ENCODE data around the gene ZBTB16. TPM values are rescaled to one million over a fixed set of nuclear protein-coding genes. Genes with fewer than 3 reads are reported as not detected.
A peak's percentile ranks its signal among the peaks of the same experiment; 100 is the strongest.

The ZBTB16 gene
- total and polyA plus RNA-seq, 7 experiments from 2014 or later, result 3.0 to 22.1 (median 7.2) TPM

DNA sequence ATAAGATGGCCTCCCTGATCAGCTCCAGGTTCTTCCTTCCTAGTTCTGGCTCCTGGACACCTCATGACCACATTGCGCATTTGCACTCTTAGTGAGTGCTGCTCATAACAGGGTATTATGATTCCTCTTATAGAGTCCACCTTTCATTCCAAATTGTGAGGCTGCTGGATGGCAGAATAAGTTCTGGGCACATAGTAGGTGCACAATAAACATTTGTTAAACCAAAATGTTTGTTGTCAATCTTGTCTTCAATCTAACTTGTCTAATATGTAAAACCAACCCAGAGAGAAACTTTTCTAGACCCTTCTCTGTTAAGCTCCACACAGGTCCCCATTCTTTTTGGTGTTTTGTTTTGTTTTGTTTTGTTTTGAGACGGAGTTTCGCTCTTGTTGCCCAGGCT is 22.6 kb upstream of the ZBTB16 start:
- no peak overlapping the region for H3K27ac ChIP-seq (ENCODE audit: low read depth, low read length)
- no peak overlapping the region for H3K4me3 ChIP-seq (ENCODE audit: low read length)
- H3K36me3 ChIP-seq (ENCODE audit: control insufficient read depth in 2 of 3, insufficient read depth in 3 of 3, low read length in 3 of 3), result no peaks in the 10 kb centered on the region
- Mint-ChIP-seq H3K9me3 (no peaks in the 10 kb centered on the region), H3K36me3 (no peaks in the 10 kb centered on the region), H3K27me3 (peaks cover 0 to 34% (median 0%) of the 10 kb centered on the region in 5 donors), H3K4me3 (peak overlapping the region in 4 of 10 donors; percentile 6 to 57 (median 34)), H3K27ac (peak overlapping the region in 1 of 9 donors; percentile 28), H3K4me1 (peaks cover 0 to 5% (median 0%) of the 10 kb centered on the region in 7 donors)
- no peak for ATAC-seq
- H3K9me3 ChIP-seq (ENCODE audit: control insufficient read depth in 2 of 3, low read length in 3 of 3), result no peaks in the 10 kb centered on the region
- POLR2A ChIA-PET, result interaction anchor here (1.7 kb wide), 1 partner anchor 224 kb away, joined by 7 read pairs; no protein-coding TSS in a partner anchor
- no peaks in the 10 kb centered on the region for H3K27me3 ChIP-seq (ENCODE audit: control insufficient read depth in 2 of 2, insufficient read depth in 2 of 2, low read length in 2 of 2)
- DNase-seq, result no peak
- intact Hi-C loops (cut with micrococcal nuclease), result loop anchor here (1.0 kb wide), 7 partner anchors 22 to 224 kb away; partner anchors contain the start of gene ZBTB16 (in 1 of the 2)
- H3K4me1 ChIP-seq (ENCODE audit: control insufficient read depth in 2 of 2, insufficient read depth in 2 of 2, low read length in 2 of 2), result peaks cover 0 to 3% of the 10 kb centered on the region in 2 donors
- CTCF ChIA-PET, result interaction anchor here (0.9 to 15.2 kb wide), 7 partner anchors 11 to 231 kb away, joined by 3 to 148 read pairs (median 4); no protein-coding TSS in a partner anchor

DNA sequence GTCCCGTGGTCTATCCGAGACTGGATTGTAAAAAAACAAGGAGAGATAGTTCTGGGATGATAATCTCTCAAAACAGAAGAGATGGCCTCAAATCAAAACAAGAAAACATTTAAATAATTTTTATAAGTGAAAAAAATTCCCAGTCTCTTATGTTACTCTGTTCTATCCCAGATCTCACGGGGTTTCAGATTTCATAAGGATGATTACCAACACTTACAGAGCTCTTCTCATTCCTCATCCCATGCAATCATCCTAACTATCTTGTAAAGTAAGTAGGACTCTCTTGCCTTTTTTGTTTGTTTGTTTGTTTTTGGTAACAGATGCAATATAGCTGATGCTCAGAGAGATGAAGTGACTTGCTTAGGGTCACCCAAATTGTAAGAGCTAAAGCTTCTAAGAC is 20.0 kb upstream of the ZBTB16 start:
- H3K27ac ChIP-seq (ENCODE audit: low read depth, low read length), result no peak overlapping the region
- ChIA-PET POLR2A (interaction anchor here (0.7 kb wide), 1 partner anchor 18 kb away, joined by 3 read pairs; no protein-coding TSS in a partner anchor), CTCF (interaction anchor here (0.5 to 15.2 kb wide), 6 partner anchors 21 to 223 kb away, joined by 3 to 148 read pairs (median 4); no protein-coding TSS in a partner anchor)
- ATAC-seq (no peak), DNase-seq (no peak)
- H3K27me3 ChIP-seq (ENCODE audit: control insufficient read depth in 2 of 2, insufficient read depth in 2 of 2, low read length in 2 of 2), result no peaks in the 10 kb centered on the region
- Mint-ChIP-seq H3K27me3 (peaks cover 0 to 32% (median 0%) of the 10 kb centered on the region in 5 donors), H3K4me1 (peaks cover 8 to 16% (median 9%) of the 10 kb centered on the region in 7 donors), H3K4me3 (no peak overlapping the region), H3K9me3 (peaks cover 0 to 4% (median 0%) of the 10 kb centered on the region in 11 donors), H3K36me3 (peaks cover 0 to 2% (median 0%) of the 10 kb centered on the region in 5 donors), H3K27ac (peak overlapping the region in 3 of 9 donors; percentile 11 to 44 (median 39))
- no peaks in the 10 kb centered on the region for H3K9me3 ChIP-seq (ENCODE audit: control insufficient read depth in 2 of 3, low read length in 3 of 3)
- peaks cover 4 to 7% of the 10 kb centered on the region in 2 donors for H3K4me1 ChIP-seq (ENCODE audit: control insufficient read depth in 2 of 2, insufficient read depth in 2 of 2, low read length in 2 of 2)
- no peaks in the 10 kb centered on the region for H3K36me3 ChIP-seq (ENCODE audit: control insufficient read depth in 2 of 3, insufficient read depth in 3 of 3, low read length in 3 of 3)
- intact Hi-C loops (cut with micrococcal nuclease), result loop anchor here in 1 of 2 donors (2.0 kb wide), 1 partner anchor 13 kb away; no protein-coding TSS in a partner anchor
- H3K4me3 ChIP-seq (ENCODE audit: low read length), result no peak overlapping the region

DNA sequence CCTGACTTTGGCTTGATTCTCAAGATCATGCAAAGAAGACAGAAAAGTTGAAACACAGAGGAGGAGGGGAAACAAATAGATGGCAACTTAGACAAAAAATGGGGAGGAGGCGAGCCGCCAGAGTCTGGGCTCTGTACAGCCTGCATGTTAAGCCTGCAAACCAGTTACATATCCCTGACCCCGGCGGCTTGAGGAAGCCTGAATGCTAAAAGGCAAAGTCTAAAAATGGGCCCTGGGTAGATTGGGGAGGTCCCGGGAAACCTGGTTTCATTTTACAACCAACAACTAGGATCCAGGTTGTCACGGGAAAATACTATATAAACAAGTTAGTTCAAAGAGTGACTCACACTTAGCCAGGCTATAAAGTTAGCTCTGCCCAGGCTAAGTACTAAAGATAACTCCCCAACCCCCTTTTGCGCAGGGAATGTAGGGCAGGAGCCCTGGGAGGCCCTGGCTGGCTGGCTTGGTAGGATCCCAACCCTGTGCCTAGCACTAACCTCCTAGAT is 18.8 kb upstream of the ZBTB16 start:
- DNase-seq (no peak), ATAC-seq (no peak)
- peaks cover 5 to 7% of the 10 kb centered on the region in 2 donors for H3K4me1 ChIP-seq (ENCODE audit: control insufficient read depth in 2 of 2, insufficient read depth in 2 of 2, low read length in 2 of 2)
- Mint-ChIP-seq H3K4me1 (peaks cover 9 to 19% (median 13%) of the 10 kb centered on the region in 7 donors), H3K9me3 (peaks cover 0 to 4% (median 0%) of the 10 kb centered on the region in 11 donors), H3K4me3 (no peak overlapping the region), H3K36me3 (peaks cover 0 to 2% (median 0%) of the 10 kb centered on the region in 5 donors), H3K27ac (peak overlapping the region in 1 of 9 donors; percentile 81), H3K27me3 (peaks cover 0 to 25% (median 0%) of the 10 kb centered on the region in 5 donors)
- H3K27ac ChIP-seq (ENCODE audit: low read depth, low read length), result no peak overlapping the region
- intact Hi-C loops (cut with micrococcal nuclease), result no loop called here
- ChIA-PET POLR2A (no interaction called here), CTCF (interaction anchor here (8.6 kb wide), 1 partner anchor 152 kb away, joined by 92 read pairs; no protein-coding TSS in a partner anchor)
- no peaks in the 10 kb centered on the region for H3K36me3 ChIP-seq (ENCODE audit: control insufficient read depth in 2 of 3, insufficient read depth in 3 of 3, low read length in 3 of 3)
- H3K9me3 ChIP-seq (ENCODE audit: control insufficient read depth in 2 of 3, low read length in 3 of 3), result no peaks in the 10 kb centered on the region
- no peak overlapping the region for H3K4me3 ChIP-seq (ENCODE audit: low read length)
- no peaks in the 10 kb centered on the region for H3K27me3 ChIP-seq (ENCODE audit: control insufficient read depth in 2 of 2, insufficient read depth in 2 of 2, low read length in 2 of 2)

DNA sequence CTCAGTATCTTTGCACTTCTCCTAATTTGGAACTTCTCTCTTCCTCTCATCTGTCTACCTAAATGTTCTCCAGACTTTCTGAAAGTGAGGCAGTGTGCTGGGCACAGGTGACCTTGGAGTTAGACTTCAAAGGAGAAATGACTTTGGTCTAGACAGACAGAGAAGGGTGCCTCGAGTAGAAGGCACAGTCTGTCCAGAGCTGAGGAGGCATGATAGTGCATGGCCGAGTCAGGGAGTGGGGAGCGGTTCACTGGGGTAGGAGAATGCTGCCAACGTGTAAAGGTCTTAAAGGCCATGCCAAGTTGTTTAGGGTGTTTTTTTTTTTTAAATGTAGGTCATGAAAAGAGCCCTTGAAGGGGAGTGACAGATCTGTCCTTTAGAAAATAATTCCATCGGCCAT is 17.3 kb upstream of the ZBTB16 start:
- peak overlapping the region in 1 of 9 donors; percentile 52 for H3K27ac Mint-ChIP-seq
- POLR2A ChIA-PET, result interaction anchor here (0.6 to 1.2 kb wide), 2 partner anchors 150 to 173 kb away, joined by 3 to 6 read pairs; no protein-coding TSS in a partner anchor
- intact Hi-C loops (cut with micrococcal nuclease), result no loop called here

GRCh38 chr11:114044042-114044871 is 15.3 kb upstream of the ZBTB16 start:
- POLR2A ChIA-PET, result interaction anchor here (0.7 to 1.0 kb wide), 2 partner anchors 14 to 144 kb away, joined by 3 read pairs; no protein-coding TSS in a partner anchor
- Histone ChIP-seq H3K9me3 (ENCODE audit: control insufficient read depth in 2 of 3, low read length in 3 of 3) (no peaks in the 10 kb centered on the region), H3K4me3 (ENCODE audit: low read length) (no peak overlapping the region), H3K27ac (ENCODE audit: low read depth, low read length) (no peak overlapping the region), H3K36me3 (ENCODE audit: control insufficient read depth in 2 of 3, insufficient read depth in 3 of 3, low read length in 3 of 3) (no peaks in the 10 kb centered on the region), H3K4me1 (ENCODE audit: control insufficient read depth in 2 of 2, insufficient read depth in 2 of 2, low read length in 2 of 2) (peaks cover 4 to 5% of the 10 kb centered on the region in 2 donors), H3K27me3 (ENCODE audit: control insufficient read depth in 2 of 2, insufficient read depth in 2 of 2, low read length in 2 of 2) (no peaks in the 10 kb centered on the region)
- H3K4me3 Mint-ChIP-seq, result peak overlapping the region in 2 of 10 donors; percentile 3 to 43
- H3K9me3 Mint-ChIP-seq, result peaks cover 0 to 4% (median 0%) of the 10 kb centered on the region in 11 donors
- intact Hi-C loops (cut with micrococcal nuclease), result no loop called here
- CTCF ChIA-PET, result interaction anchor here (0.5 to 1.9 kb wide), 4 partner anchors 10 to 152 kb away, joined by 3 to 6 read pairs (median 4); no protein-coding TSS in a partner anchor
- DNase-seq (no peak), ATAC-seq (peak; percentile 34)
- H3K27ac Mint-ChIP-seq, result peak overlapping the region in 1 of 9 donors; percentile 78
- peaks cover 0 to 24% (median 0%) of the 10 kb centered on the region in 5 donors for H3K27me3 Mint-ChIP-seq
- peaks cover 9 to 18% (median 13%) of the 10 kb centered on the region in 7 donors for H3K4me1 Mint-ChIP-seq
- H3K36me3 Mint-ChIP-seq, result peaks cover 0 to 2% (median 0%) of the 10 kb centered on the region in 5 donors

More for the DNA sequence above, 17.3 kb upstream of the ZBTB16 start:
- DNase-seq, result no peak
- ATAC-seq, result no peak
- Mint-ChIP-seq H3K9me3 (peaks cover 0 to 4% (median 0%) of the 10 kb centered on the region in 11 donors), H3K27me3 (peaks cover 0 to 27% (median 0%) of the 10 kb centered on the region in 5 donors), H3K4me1 (peaks cover 9 to 18% (median 13%) of the 10 kb centered on the region in 7 donors), H3K36me3 (peaks cover 0 to 2% (median 0%) of the 10 kb centered on the region in 5 donors), H3K4me3 (no peak overlapping the region)
- no peaks in the 10 kb centered on the region for H3K27me3 ChIP-seq (ENCODE audit: control insufficient read depth in 2 of 2, insufficient read depth in 2 of 2, low read length in 2 of 2)
- no peaks in the 10 kb centered on the region for H3K9me3 ChIP-seq (ENCODE audit: control insufficient read depth in 2 of 3, low read length in 3 of 3)
- CTCF ChIA-PET, result no interaction called here
- H3K4me3 ChIP-seq (ENCODE audit: low read length), result no peak overlapping the region
- no peaks in the 10 kb centered on the region for H3K36me3 ChIP-seq (ENCODE audit: control insufficient read depth in 2 of 3, insufficient read depth in 3 of 3, low read length in 3 of 3)
- peaks cover 4 to 5% of the 10 kb centered on the region in 2 donors for H3K4me1 ChIP-seq (ENCODE audit: control insufficient read depth in 2 of 2, insufficient read depth in 2 of 2, low read length in 2 of 2)
- H3K27ac ChIP-seq (ENCODE audit: low read depth, low read length), result no peak overlapping the region

- Histone ChIP-seq H3K36me3 (ENCODE audit: control insufficient read depth in 2 of 3, insufficient read depth in 3 of 3, low read length in 3 of 3) (no peaks in the 10 kb centered on the region), H3K9me3 (ENCODE audit: control insufficient read depth in 2 of 3, low read length in 3 of 3) (no peaks in the 10 kb centered on the region), H3K27me3 (ENCODE audit: control insufficient read depth in 2 of 2, insufficient read depth in 2 of 2, low read length in 2 of 2) (no peaks in the 10 kb centered on the region), H3K4me3 (ENCODE audit: low read length) (no peak overlapping the region), H3K4me1 (ENCODE audit: control insufficient read depth in 2 of 2, insufficient read depth in 2 of 2, low read length in 2 of 2) (peaks cover 4 to 5% of the 10 kb centered on the region in 2 donors), H3K27ac (ENCODE audit: low read depth, low read length) (no peak overlapping the region)
- Mint-ChIP-seq H3K4me1 (peaks cover 9 to 18% (median 13%) of the 10 kb centered on the region in 7 donors), H3K27me3 (peaks cover 0 to 33% (median 0%) of the 10 kb centered on the region in 5 donors), H3K4me3 (no peak overlapping the region), H3K27ac (no peak overlapping the region), H3K9me3 (peaks cover 0 to 2% (median 0%) of the 10 kb centered on the region in 11 donors), H3K36me3 (peaks cover 0 to 1% (median 0%) of the 10 kb centered on the region in 5 donors)
- intact Hi-C loops (cut with micrococcal nuclease), result no loop called here
- DNase-seq, result no peak
- ChIA-PET POLR2A (interaction anchor here (0.6 kb wide), 1 partner anchor 87 kb away, joined by 3 read pairs; no protein-coding TSS in a partner anchor), CTCF (interaction anchor here (0.6 to 1.2 kb wide), 2 partner anchors 12 to 63 kb away, joined by 3 to 4 read pairs; no protein-coding TSS in a partner anchor)
- ATAC-seq, result no peak
These were observed 12.2 kb upstream of the ZBTB16 start for GRCh38 chr11:114047327-114047726.

Data from naive thymus-derived CD4-positive, alpha-beta T cell (primary cell).